K562 (cell line): ENCODE measurements around the gene CD9. TPM values are rescaled to one million over a fixed set of nuclear protein-coding genes. Genes with fewer than 3 reads are reported as not detected.

Experiments used
- ATAC-seq: fragments of 200-7000 bp; cut with Tn5 transposase; 3 replicates; pipeline ENCODE4 v1.9.1; 2020; ENCODE audit warnings: moderate library complexity
- BruUV-seq: library from RNA; stranded (reverse); fragments of 400-500 nt; replicated peaks from 2 replicates; lab custom pipeline; 2021; lab: Mats Ljungman, UMichigan
- CTCF ChIA-PET: fragments of 300-600 bp; formaldehyde crosslinking; extraction: SDS; loops from one replicate; lab custom pipeline; 2021; ENCODE audit warnings: low intra/inter-chr PET ratio; lab: Yijun Ruan, JAX
- POLR2A ChIA-PET: fragments of 300-600, 350-650 bp; sonication (Branson Sonifier 250); formaldehyde crosslinking; extraction: SDS; loops from one replicate; lab custom pipeline; 2021; ENCODE audit warnings: antibody characterized with exemption, inconsistent platforms; lab: Yijun Ruan, JAX
- DNase-seq, 4 experiments: peaks; one replicate each; pipeline versions ENCODE4 v3.0.0 to v3.0.0-alpha.2; 2011 to 2018; ENCODE audit warnings: low spot score in 3 of 4, mixed read lengths in 3 of 4; ENCODE audit errors: extremely low read depth in 1 of 4
- FAIRE-seq: peaks from 2 replicates; lab custom pipeline; 2011; peaks lifted over from hg19 to GRCh38; lab: Jason Lieb, UNC
- H2AFZ ChIP-seq: 2 replicates; pipeline ENCODE4 v1.6.0; 2011; ENCODE audit warnings: low read depth, low read length, control low read depth, inconsistent platforms
- H3K27ac ChIP-seq: fragments of 200-600 bp; 3 replicates; pipeline ENCODE4 v1.8.0; 2011; ENCODE audit warnings: low read depth, mild to moderate bottlenecking, control low read depth, inconsistent platforms, low read length, moderate library complexity, mixed read lengths; ENCODE audit errors: extremely low read depth
- H3K27me3 ChIP-seq, 2 experiments: fragments of 300-600 bp in 1 of 2; 2 replicates in 1 of 2; 3 replicates in 1 of 2; pipeline versions ENCODE4 v1.6.0 to v1.8.0; 2011; ENCODE audit warnings: inconsistent platforms in 2 of 2, low read length in 2 of 2, mild to moderate bottlenecking in 1 of 2, mixed read lengths in 1 of 2, moderate library complexity in 1 of 2; ENCODE audit not compliant: control insufficient read depth in 2 of 2, insufficient read depth in 2 of 2
- H3K36me3 ChIP-seq: fragments of 300-600 bp; 3 replicates; pipeline ENCODE4 v1.8.0; 2011; ENCODE audit warnings: mild to moderate bottlenecking, low read length, inconsistent platforms; ENCODE audit not compliant: control insufficient read depth, insufficient read depth
- H3K4me1 ChIP-seq, 2 experiments: fragments of 200-600 bp in 1 of 2; replicated peaks in 1 of 2; 2 replicates in 1 of 2; 3 replicates in 1 of 2; pipeline versions ENCODE4 v1.5.1 to v1.8.0; 2011; ENCODE audit warnings: inconsistent platforms in 2 of 2, low read length in 2 of 2, mild to moderate bottlenecking in 1 of 2, mixed read lengths in 1 of 2, moderate library complexity in 1 of 2; ENCODE audit not compliant: control insufficient read depth in 2 of 2, insufficient read depth in 2 of 2
- H3K4me2 ChIP-seq: 2 replicates; pipeline ENCODE4 v1.6.1; 2011; ENCODE audit warnings: low read length, control low read depth, inconsistent platforms, mixed read lengths; ENCODE audit not compliant: insufficient read depth
- H3K4me3 ChIP-seq: fragments of 200-600 bp; sonication (generic), shearing (Covaris generic); 2 replicates; pipeline ENCODE4 v1.5.1; 2016; ENCODE audit warnings: control low read depth, inconsistent platforms
- H3K79me2 ChIP-seq: fragments of 200-600 bp; 3 replicates; pipeline ENCODE4 v1.8.0; 2011; ENCODE audit warnings: low read length, inconsistent platforms; ENCODE audit not compliant: control insufficient read depth, insufficient read depth
- H3K9ac ChIP-seq, 2 experiments: 2 replicates each; pipeline versions ENCODE4 v1.6.0 to v1.6.1; 2011; ENCODE audit warnings: low read depth in 2 of 2, low read length in 2 of 2, control low read depth in 1 of 2, inconsistent platforms in 1 of 2, mild to moderate bottlenecking in 1 of 2, mixed read lengths in 1 of 2; ENCODE audit not compliant: insufficient read depth in 1 of 2
- H3K9me1 ChIP-seq: one replicate; pipeline ENCODE4 v1.6.0; 2011; ENCODE audit warnings: inconsistent platforms, mild to moderate bottlenecking, low read length, moderate library complexity; ENCODE audit not compliant: control insufficient read depth, insufficient read depth
- H3K9me3 ChIP-seq: replicated peaks from 2 replicates; pipeline ENCODE4 v1.5.1; 2011; ENCODE audit warnings: low read depth, low read length, inconsistent platforms; ENCODE audit not compliant: control insufficient read depth, insufficient read depth
- H4K20me1 ChIP-seq: replicated peaks from 2 replicates; pipeline ENCODE4 v1.6.1; 2011; ENCODE audit warnings: low read length, inconsistent platforms, mixed read lengths; ENCODE audit not compliant: control insufficient read depth, insufficient read depth
- HMBOX1 ChIP-seq: sonication (generic); IDR thresholded peaks from 2 replicates; pipeline ENCODE4 v1.6.1; 2016
- SAP30 ChIP-seq: fragments of 200-600 bp; sonication (generic); IDR thresholded peaks from 2 replicates; pipeline ENCODE4 v1.6.1; 2012; ENCODE audit warnings: borderline replicate concordance, low read depth, mild to moderate bottlenecking, moderate library complexity, low read length, control low read depth, inconsistent platforms; ENCODE audit not compliant: insufficient read depth, poor library complexity, severe bottlenecking
- ZNF133 ChIP-seq: fragments of 250-450 bp; sonication (Bioruptor Pico); IDR thresholded peaks from 2 replicates; pipeline ENCODE4 v1.4.0; 2020; ENCODE audit warnings: mild to moderate bottlenecking
- ZNF445 ChIP-seq: fragments of 250-450 bp; sonication (Bioruptor Pico); IDR thresholded peaks from 2 replicates; pipeline ENCODE4 v1.4.0; 2020; ENCODE audit warnings: low read depth, mild to moderate bottlenecking, moderate library complexity
- ZNF707 ChIP-seq: fragments of 250-450 bp; sonication (Bioruptor Pico); conservative IDR thresholded peaks from 2 replicates; pipeline ENCODE4 v1.8.0; 2022; ENCODE audit warnings: inconsistent platforms, mild to moderate bottlenecking, moderate library complexity
- WGBS: fragments of 100-300 bp; shearing (Covaris generic); methylation state at CpG from one replicate; pipeline ENCODE4 v1.1.6; 2016; ENCODE audit warnings: low coverage, mixed read lengths; ENCODE audit not compliant: insufficient coverage; ENCODE audit errors: missing lambda C conversion rate; 5-methylcytosine and 5-hydroxymethylcytosine counted together
- in situ Hi-C: fragments of 300-500 bp; cut with MboI; formaldehyde crosslinking; loops from 4 replicates; pipeline ENCODE4 v1.15.0; 2018; ENCODE audit warnings: inconsistent platforms, mixed read lengths
- intact Hi-C: fragments of 100-400 bp; cut with micrococcal nuclease; formaldehyde crosslinking; loops from 2 replicates; pipeline ENCODE4 v1.14.2; 2022
- polyA plus RNA-seq, 8 experiments: library from polyadenylated mRNA; depleted of rRNA in 4 of 8; stranded (reverse) in 5 of 8; unstranded in 3 of 8; fragments of >200 nt; fragmentation: Nextera tagmentation in 2 of 8; fragmentation: Illumina TruSeq in 1 of 8; extraction: Ambion mirVana in 2 of 8; extraction: Trizol in 1 of 8; gene quantifications; 2 replicates each; pipeline versions ENCODE4 v1.2.1 to v1.2.3, GENCODE V29; 2011 to 2014; ENCODE audit warnings: inconsistent platforms in 1 of 8, missing spikeins in 1 of 8
- total RNA-seq, 7 experiments: library from RNA; depleted of rRNA in 6 of 7; stranded (reverse); fragments of >200 nt in 6 of 7; fragmentation: Illumina TruSeq in 2 of 7; extraction: Trizol in 2 of 7; gene quantifications; 2 replicates each; pipeline versions ENCODE4 v1.2.1 to v1.2.3, GENCODE V29; 2011 to 2021; ENCODE audit warnings: low replicate concordance in 1 of 7
- TF ChIP-seq, protein P1 (sequence below): fragments of 450-650 bp; IDR thresholded peaks from 2 replicates; pipeline ENCODE4 v1.6.1; 2016; ENCODE audit warnings: low read depth

Gene CD9
- total and polyA plus RNA-seq, 9 of the 15 experiments (the other 6 are each of a cell fraction or from before 2014, with no cell fraction given), result 0.43 to 5.6 (median 0.62) TPM

DNA sequence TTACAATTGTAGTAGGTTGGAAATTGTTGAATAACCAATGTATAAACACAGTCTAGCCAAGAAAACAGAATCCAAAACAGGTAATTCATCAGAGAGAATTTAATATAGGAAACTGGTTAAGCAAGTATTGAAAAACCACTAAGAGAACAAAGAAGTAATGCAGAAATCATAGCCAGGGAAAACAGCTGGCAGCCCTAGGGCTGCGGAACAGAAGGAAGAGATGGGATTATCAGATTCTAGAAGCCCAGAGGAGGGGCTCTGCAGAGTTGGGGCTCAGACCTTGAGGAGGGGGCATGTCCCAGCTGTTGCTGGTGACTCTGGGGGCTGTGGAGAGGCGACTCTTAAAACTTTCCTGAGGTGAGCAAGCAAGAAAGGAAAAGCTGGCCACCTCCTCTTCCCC, 49.4 kb downstream of the CD9 start:
- FAIRE-seq, result no peak
- ChIA-PET POLR2A (no interaction called here), CTCF (no interaction called here)
- Histone ChIP-seq H3K4me1 (peaks cover 10 to 11% of the 10 kb centered on the region in 2 experiments; a peak in 3 of 5 replicates), H3K36me3 (no peaks in the 10 kb centered on the region), H3K27me3 (peaks cover 3 to 27% of the 10 kb centered on the region in 2 experiments; a peak in 4 of 5 replicates), H3K79me2 (no peaks in the 10 kb centered on the region), H4K20me1 (no peaks in the 10 kb centered on the region), H3K4me3 (no peak overlapping the region), H3K9me3 (peaks cover 2% of the 10 kb centered on the region; the same call in 1 of the 2 replicates), H3K27ac (no peak overlapping the region), H3K9me1 (no peaks in the 10 kb centered on the region), H3K4me2 (no peak overlapping the region), H2AFZ (no peak overlapping the region), H3K9ac (no peak overlapping the region)
- intact Hi-C loops (no loop called here), in situ Hi-C loops (no loop called here)
- no peak for ATAC-seq
- WGBS, result 0% methylated on average over 2 of the region's 2 CpGs
- DNase-seq, result no peak
- no peak for TF ChIP-seq ZNF133 (CRISPR knock-in tag)
- TF ChIP-seq SAP30, result no peak
- TF ChIP-seq HMBOX1, result no peak
- TF ChIP-seq ZNF707, result no peak
- no TSS peak for BruUV-seq

DNA sequence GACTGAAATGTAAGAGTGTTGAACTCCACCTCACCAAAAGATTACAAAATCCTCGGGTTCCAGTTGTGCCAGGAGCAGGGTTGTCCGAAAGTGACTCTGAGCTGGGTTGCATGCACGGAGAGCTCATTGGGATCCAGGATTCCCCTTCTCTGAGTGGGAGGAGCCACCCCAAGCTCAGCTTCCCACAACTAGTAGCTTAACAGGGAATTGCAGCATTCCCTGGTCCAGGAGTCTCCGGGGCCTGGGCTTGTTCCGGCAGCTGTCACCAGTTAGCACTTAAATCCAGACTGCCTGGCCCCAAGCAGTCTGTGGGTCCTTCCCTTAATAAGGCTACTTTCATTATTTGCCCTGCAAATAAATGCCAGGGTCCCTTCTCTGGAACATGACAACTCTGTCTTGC, 50.1 kb downstream of the CD9 start:
- H3K27ac ChIP-seq, result no peak overlapping the region
- H3K9me1 ChIP-seq, result no peaks in the 10 kb centered on the region
- ChIA-PET POLR2A (no interaction called here), CTCF (no interaction called here)
- no peaks in the 10 kb centered on the region for H4K20me1 ChIP-seq
- H3K4me3 ChIP-seq, result no peak overlapping the region
- no peak for FAIRE-seq
- intact Hi-C loops (no loop called here), in situ Hi-C loops (no loop called here)
- H3K79me2 ChIP-seq, result no peaks in the 10 kb centered on the region
- no peak for DNase-seq
- no peaks in the 10 kb centered on the region for H3K36me3 ChIP-seq
- peaks cover 3 to 27% of the 10 kb centered on the region in 2 experiments; a peak in 4 of 5 replicates for H3K27me3 ChIP-seq
- H3K4me1 ChIP-seq, result peaks cover 10 to 11% of the 10 kb centered on the region in 2 experiments; a peak in 3 of 5 replicates
- no peaks in the 10 kb centered on the region for H3K9me3 ChIP-seq
- no peak for ATAC-seq
- no peak overlapping the region for H3K4me2 ChIP-seq
- WGBS, result 8% methylated on average over 5 of the region's 5 CpGs
- no TSS peak for BruUV-seq
- no peak overlapping the region for H2AFZ ChIP-seq
- no peak overlapping the region for H3K9ac ChIP-seq
- TF ChIP-seq ZNF445 (CRISPR knock-in tag), result no peak
- TF ChIP-seq, protein P1, sequence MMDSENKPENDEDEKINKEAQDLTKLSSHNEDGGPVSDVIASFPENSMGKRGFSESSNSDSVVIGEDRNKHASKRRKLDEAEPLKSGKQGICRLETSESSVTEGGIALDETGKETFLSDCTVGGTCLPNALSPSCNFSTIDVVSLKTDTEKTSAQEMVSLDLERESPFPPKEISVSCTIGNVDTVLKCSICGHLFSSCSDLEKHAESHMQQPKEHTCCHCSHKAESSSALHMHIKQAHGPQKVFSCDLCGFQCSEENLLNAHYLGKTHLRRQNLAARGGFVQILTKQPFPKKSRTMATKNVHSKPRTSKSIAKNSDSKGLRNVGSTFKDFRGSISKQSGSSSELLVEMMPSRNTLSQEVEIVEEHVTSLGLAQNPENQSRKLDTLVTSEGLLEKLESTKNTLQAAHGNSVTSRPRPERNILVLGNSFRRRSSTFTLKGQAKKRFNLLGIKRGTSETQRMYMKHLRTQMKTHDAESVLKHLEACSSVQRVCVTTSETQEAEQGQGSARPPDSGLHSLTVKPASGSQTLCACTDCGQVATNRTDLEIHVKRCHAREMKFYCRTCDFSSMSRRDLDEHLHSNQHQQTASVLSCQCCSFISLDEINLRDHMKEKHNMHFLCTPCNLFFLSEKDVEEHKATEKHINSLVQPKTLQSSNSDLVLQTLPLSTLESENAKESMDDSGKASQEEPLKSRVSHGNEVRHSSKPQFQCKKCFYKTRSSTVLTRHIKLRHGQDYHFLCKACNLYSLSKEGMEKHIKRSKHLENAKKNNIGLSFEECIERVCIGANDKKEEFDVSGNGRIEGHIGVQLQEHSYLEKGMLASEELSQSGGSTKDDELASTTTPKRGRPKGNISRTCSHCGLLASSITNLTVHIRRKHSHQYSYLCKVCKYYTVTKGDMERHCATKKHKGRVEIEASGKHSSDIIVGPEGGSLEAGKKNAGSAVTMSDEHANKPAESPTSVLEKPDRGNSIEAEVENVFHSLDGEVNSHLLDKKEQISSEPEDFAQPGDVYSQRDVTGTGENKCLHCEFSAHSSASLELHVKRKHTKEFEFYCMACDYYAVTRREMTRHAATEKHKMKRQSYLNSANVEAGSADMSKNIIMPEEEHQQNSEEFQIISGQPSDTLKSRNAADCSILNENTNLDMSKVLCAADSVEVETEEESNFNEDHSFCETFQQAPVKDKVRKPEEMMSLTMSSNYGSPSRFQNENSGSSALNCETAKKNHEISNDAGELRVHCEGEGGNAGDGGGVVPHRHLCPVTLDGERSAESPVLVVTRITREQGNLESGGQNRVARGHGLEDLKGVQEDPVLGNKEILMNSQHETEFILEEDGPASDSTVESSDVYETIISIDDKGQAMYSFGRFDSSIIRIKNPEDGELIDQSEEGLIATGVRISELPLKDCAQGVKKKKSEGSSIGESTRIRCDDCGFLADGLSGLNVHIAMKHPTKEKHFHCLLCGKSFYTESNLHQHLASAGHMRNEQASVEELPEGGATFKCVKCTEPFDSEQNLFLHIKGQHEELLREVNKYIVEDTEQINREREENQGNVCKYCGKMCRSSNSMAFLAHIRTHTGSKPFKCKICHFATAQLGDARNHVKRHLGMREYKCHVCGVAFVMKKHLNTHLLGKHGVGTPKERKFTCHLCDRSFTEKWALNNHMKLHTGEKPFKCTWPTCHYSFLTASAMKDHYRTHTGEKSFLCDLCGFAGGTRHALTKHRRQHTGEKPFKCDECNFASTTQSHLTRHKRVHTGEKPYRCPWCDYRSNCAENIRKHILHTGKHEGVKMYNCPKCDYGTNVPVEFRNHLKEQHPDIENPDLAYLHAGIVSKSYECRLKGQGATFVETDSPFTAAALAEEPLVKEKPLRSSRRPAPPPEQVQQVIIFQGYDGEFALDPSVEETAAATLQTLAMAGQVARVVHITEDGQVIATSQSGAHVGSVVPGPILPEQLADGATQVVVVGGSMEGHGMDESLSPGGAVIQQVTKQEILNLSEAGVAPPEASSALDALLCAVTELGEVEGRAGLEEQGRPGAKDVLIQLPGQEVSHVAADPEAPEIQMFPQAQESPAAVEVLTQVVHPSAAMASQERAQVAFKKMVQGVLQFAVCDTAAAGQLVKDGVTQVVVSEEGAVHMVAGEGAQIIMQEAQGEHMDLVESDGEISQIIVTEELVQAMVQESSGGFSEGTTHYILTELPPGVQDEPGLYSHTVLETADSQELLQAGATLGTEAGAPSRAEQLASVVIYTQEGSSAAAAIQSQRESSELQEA, result no peak
